Psoas muscle (tissue), 8 donors: ENCODE measurements around the gene XAB2. TPM values are rescaled to one million over a fixed set of nuclear protein-coding genes. Genes with fewer than 3 reads are reported as not detected.

ENCODE experiments used
- ATAC-seq, 4 donors: fragments of 200-7000 bp; cut with Tn5 transposase; one replicate each; pipeline ENCODE4 v1.9.1; 2020; ENCODE audit warnings: moderate library complexity in 3 of 4, mild to moderate bottlenecking in 2 of 4
- DNase-seq, 2 donors: peaks; one replicate each; pipeline ENCODE4 v3.0.0-alpha.2; 2020
- H3K27ac ChIP-seq: fragments of 200-600 bp; one replicate; pipeline ENCODE4 v1.8.0; 2022
- H3K27me3 ChIP-seq, 3 donors: fragments of 200-600 bp in 1 of 3; one replicate each; pipeline versions ENCODE4 v1.6.1 to v1.8.0; 2013 to 2022; ENCODE audit warnings: low read length in 2 of 3, mild to moderate bottlenecking in 2 of 3, moderate library complexity in 1 of 3; ENCODE audit not compliant: insufficient read depth in 3 of 3
- H3K36me3 ChIP-seq, 2 donors: fragments of 200-600 bp in 1 of 2; one replicate each; pipeline versions ENCODE4 v1.6.1 to v1.8.0; 2013 to 2022; ENCODE audit warnings: low read depth in 1 of 2, mild to moderate bottlenecking in 1 of 2, moderate library complexity in 1 of 2; ENCODE audit not compliant: insufficient read depth in 1 of 2
- H3K4me1 ChIP-seq: fragments of 200-600 bp; one replicate; pipeline ENCODE4 v1.8.0; 2022
- H3K4me3 ChIP-seq: fragments of 200-600 bp; one replicate; pipeline ENCODE4 v1.8.0; 2022; ENCODE audit warnings: mild to moderate bottlenecking
- H3K9me3 ChIP-seq: fragments of 200-600 bp; one replicate; pipeline ENCODE4 v1.8.0; 2022
- CTCF ChIP-seq: fragments of 200-600 bp; IDR thresholded peaks from one replicate; pipeline ENCODE4 v1.8.0; 2022; ENCODE audit warnings: antibody characterized with exemption
- WGBS, 3 donors: extraction: QIAGEN DNeasy Blood & Tissue Kit; methylation state at CpG; one replicate each; pipeline versions ENCODE4 v1.1.6 to v1.1.7; 2013; 5-methylcytosine and 5-hydroxymethylcytosine counted together
- intact Hi-C, 2 donors: fragments of 100-400 bp; cut with DNase I; formaldehyde crosslinking; loops; one replicate each; pipeline versions ENCODE4 v1.11.0 to v1.14.2; 2022
- polyA plus RNA-seq, 3 donors: library from polyadenylated mRNA; stranded (reverse); fragments of 200-250 nt; gene quantifications; one replicate each; pipeline ENCODE4 v1.2.3, GENCODE V29; 2013
- total RNA-seq, 4 donors: library from RNA; stranded (reverse); fragmentation: NEBNext Ultra II Directional in 2 of 4; extraction: Animal tissue kit (Norgen Biotek cat#: 25700) in 2 of 4; gene quantifications; one replicate each; pipeline versions ENCODE4 v1.2.1 to v1.2.4, GENCODE V29; 2021 to 2023
- donor health status: healthy with polysubstance abuse.
- donor health status: DM: no; HTN: no; CAD: no; lungs with moderate emphysema.
- donor health status: Bipolar disorder and iron deficiency.
- donor health status: healthy.
- donor health status: DM: yes; HTN: yes; CAD: no.
- donor health status: DM: no; HTN: no; CAD: no.
- donor health status: DM: no; HTN: no; CAD: no.
- donor health status: DM: yes; HTN: yes; CAD: no.

The XAB2 gene
- total and polyA plus RNA-seq, 7 donors, result 19.2 to 36.3 (median 24.1) TPM

- H3K4me1 ChIP-seq, result no peaks in the 10 kb centered on the region
These were observed 23.7 kb downstream of the XAB2 start for GRCh38 chr19:7605490-7606222.

GRCh38 chr19:7603919-7604318 is 25.4 kb downstream of the XAB2 start:
- peaks cover 0 to 15% (median 2%) of the 10 kb centered on the region in 3 donors for H3K27me3 ChIP-seq

More at GRCh38 chr19:7605490-7606222, 23.7 kb downstream of the XAB2 start:
- no peak for DNase-seq
- no peaks in the 10 kb centered on the region for H3K9me3 ChIP-seq
- ATAC-seq, result peak in 1 of 4 donors; percentile 47
- peaks cover 0 to 15% (median 2%) of the 10 kb centered on the region in 3 donors for H3K27me3 ChIP-seq
- no peaks in the 10 kb centered on the region for H3K36me3 ChIP-seq
- TF ChIP-seq CTCF, result no peak
- no peak overlapping the region for H3K27ac ChIP-seq
- 63 to 75% (median 66%) methylated on average over 13 to 14 of the region's 14 CpGs for WGBS, 3 donors
- H3K4me3 ChIP-seq, result no peak overlapping the region
- intact Hi-C loops, result no loop called here

GRCh38 chr19:7602935-7603497 is 26.3 kb downstream of the XAB2 start:
- DNase-seq (no peak), ATAC-seq (no peak)
- 55 to 71% (median 58%) methylated on average over 11 of the region's 11 CpGs for WGBS, 3 donors
- no peaks in the 10 kb centered on the region for H3K4me1 ChIP-seq
- peaks cover 0 to 23% (median 5%) of the 10 kb centered on the region in 3 donors for H3K27me3 ChIP-seq
- no peak for TF ChIP-seq CTCF
- H3K36me3 ChIP-seq, result no peaks in the 10 kb centered on the region
- no peak overlapping the region for H3K4me3 ChIP-seq
- intact Hi-C loops, result no loop called here
- H3K27ac ChIP-seq, result no peak overlapping the region
- no peaks in the 10 kb centered on the region for H3K9me3 ChIP-seq

More at GRCh38 chr19:7603919-7604318, 25.4 kb downstream of the XAB2 start:
- no peak for ATAC-seq
- H3K27ac ChIP-seq, result no peak overlapping the region
- TF ChIP-seq CTCF, result no peak
- H3K4me1 ChIP-seq, result no peaks in the 10 kb centered on the region
- WGBS, 3 donors, result 73 to 84% (median 81%) methylated on average over 9 of the region's 9 CpGs
- H3K36me3 ChIP-seq, result no peaks in the 10 kb centered on the region
- no peaks in the 10 kb centered on the region for H3K9me3 ChIP-seq
- intact Hi-C loops, result no loop called here
- DNase-seq, result no peak
- no peak overlapping the region for H3K4me3 ChIP-seq

- no peaks in the 10 kb centered on the region for H3K9me3 ChIP-seq
- ATAC-seq, result no peak
- WGBS, 3 donors, result 37 to 41% (median 38%) methylated on average over 15 of the region's 15 CpGs
- no peak overlapping the region for H3K4me3 ChIP-seq
- TF ChIP-seq CTCF, result no peak
- intact Hi-C loops, result no loop called here
- DNase-seq, result no peak
- H3K27ac ChIP-seq, result no peak overlapping the region
- H3K27me3 ChIP-seq, result peaks cover 0 to 28% (median 6%) of the 10 kb centered on the region in 3 donors
- H3K36me3 ChIP-seq, result no peaks in the 10 kb centered on the region
- no peaks in the 10 kb centered on the region for H3K4me1 ChIP-seq
These were observed 27.0 kb downstream of the XAB2 start for GRCh38 chr19:7602240-7602934.
